OCI-LY3 (cell line): ENCODE data around the gene FAM120A.
"Not testable (repeated sequence)": the region's sequence is repeated elsewhere in the genome, so short reads cannot be mapped to it uniquely, and the experiment has no call there.

Experiments
- H2AFZ ChIP-seq: fragments of 200-600, 300-600 bp; shearing (Covaris generic); 2 replicates; pipeline ENCODE4 v1.6.0; 2014; ENCODE audit warnings: antibody characterized with exemption, low read depth, low read length
- H3K27ac ChIP-seq: fragments of 200-600, 300-600 bp; sonication (generic); 2 replicates; pipeline ENCODE4 v1.5.1; 2014; ENCODE audit warnings: mild to moderate bottlenecking, low read length, moderate library complexity, mixed read lengths
- H3K27me3 ChIP-seq: fragments of 200-600, 300-600 bp; sonication (generic); 2 replicates; pipeline ENCODE4 v1.6.1; 2014; ENCODE audit warnings: low read depth, low read length, mixed read lengths
- H3K36me3 ChIP-seq: fragments of 200-600, 300-600 bp; sonication (generic); replicated peaks from 2 replicates; pipeline ENCODE3; 2014; ENCODE audit warnings: low read depth, low read length, mixed read lengths
- H3K4me1 ChIP-seq: fragments of 300-600, 200-600 bp; sonication (generic); 2 replicates; pipeline ENCODE4 v1.6.1; 2014; ENCODE audit warnings: low read length, mixed read lengths
- H3K4me2 ChIP-seq: fragments of 200-600, 300-600 bp; sonication (generic); 2 replicates; pipeline ENCODE4 v1.6.1; 2014; ENCODE audit warnings: low read length, mixed read lengths
- H3K4me3 ChIP-seq: fragments of 300-600, 200-600 bp; sonication (generic); 2 replicates; pipeline ENCODE4 v1.5.1; 2014; ENCODE audit warnings: antibody characterized with exemption, mild to moderate bottlenecking, low read length, moderate library complexity
- H3K79me2 ChIP-seq: fragments of 300-600, 200-600 bp; shearing (Covaris generic); 2 replicates; pipeline ENCODE4 v1.6.1; 2014; ENCODE audit warnings: mild to moderate bottlenecking, low read length, mixed read lengths
- H3K9ac ChIP-seq: fragments of 300-600, 200-600 bp; shearing (Covaris generic); 2 replicates; pipeline ENCODE4 v1.6.0; 2014; ENCODE audit warnings: mild to moderate bottlenecking, low read length, moderate library complexity
- H3K9me3 ChIP-seq: fragments of 200-600, 300-600 bp; shearing (Covaris generic); 2 replicates; pipeline ENCODE4 v1.6.1; 2014; ENCODE audit warnings: low read length, mixed read lengths; ENCODE audit not compliant: insufficient read depth
- H4K20me1 ChIP-seq: fragments of 200-600, 300-600 bp; sonication (generic); 2 replicates; pipeline ENCODE4 v1.6.1; 2016; ENCODE audit warnings: low read length, mixed read lengths; ENCODE audit not compliant: insufficient read depth
- EZH2phosphoT487 ChIP-seq: fragments of 200-600 bp; shearing (Covaris generic); IDR thresholded peaks from 2 replicates; pipeline ENCODE4 v1.6.1; 2018; ENCODE audit warnings: antibody characterized with exemption, mixed run types, low read depth
- TF ChIP-seq, protein P1 (sequence below): fragments of 200-600, 300-600 bp; sonication (generic); IDR thresholded peaks from 2 replicates; pipeline ENCODE4 v1.5.1; 2014; ENCODE audit warnings: antibody characterized with exemption, low read length, low read depth

Gene FAM120A

DNA sequence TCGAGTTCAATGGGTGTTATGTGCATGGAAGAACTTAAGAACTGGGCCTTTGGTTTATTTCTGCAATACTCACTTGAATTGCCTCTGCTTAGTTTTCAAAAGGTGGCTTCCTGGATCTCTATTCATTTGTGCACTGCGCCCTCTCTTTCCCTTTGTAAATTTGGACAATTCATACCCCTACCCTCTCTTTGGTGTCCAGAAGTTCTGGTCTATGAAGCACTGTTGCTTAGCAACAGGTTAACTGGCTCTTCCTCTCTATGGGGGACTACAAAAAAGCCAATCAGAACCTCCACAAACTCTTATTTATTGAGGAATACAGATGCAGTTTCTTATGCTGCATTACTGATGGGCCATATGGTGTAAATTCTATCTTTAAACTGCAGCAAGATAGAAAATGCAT lies 13.5 kb upstream of the FAM120A start:
- H3K79me2 ChIP-seq, result no peaks in the 10 kb centered on the region
- H3K4me3 ChIP-seq, result no peak overlapping the region
- H3K4me1 ChIP-seq, result peaks cover 4% of the 10 kb centered on the region
- H3K27ac ChIP-seq, result no peak overlapping the region
- H3K9ac ChIP-seq, result no peak overlapping the region
- H3K4me2 ChIP-seq, result no peak overlapping the region
- TF ChIP-seq, protein P1, sequence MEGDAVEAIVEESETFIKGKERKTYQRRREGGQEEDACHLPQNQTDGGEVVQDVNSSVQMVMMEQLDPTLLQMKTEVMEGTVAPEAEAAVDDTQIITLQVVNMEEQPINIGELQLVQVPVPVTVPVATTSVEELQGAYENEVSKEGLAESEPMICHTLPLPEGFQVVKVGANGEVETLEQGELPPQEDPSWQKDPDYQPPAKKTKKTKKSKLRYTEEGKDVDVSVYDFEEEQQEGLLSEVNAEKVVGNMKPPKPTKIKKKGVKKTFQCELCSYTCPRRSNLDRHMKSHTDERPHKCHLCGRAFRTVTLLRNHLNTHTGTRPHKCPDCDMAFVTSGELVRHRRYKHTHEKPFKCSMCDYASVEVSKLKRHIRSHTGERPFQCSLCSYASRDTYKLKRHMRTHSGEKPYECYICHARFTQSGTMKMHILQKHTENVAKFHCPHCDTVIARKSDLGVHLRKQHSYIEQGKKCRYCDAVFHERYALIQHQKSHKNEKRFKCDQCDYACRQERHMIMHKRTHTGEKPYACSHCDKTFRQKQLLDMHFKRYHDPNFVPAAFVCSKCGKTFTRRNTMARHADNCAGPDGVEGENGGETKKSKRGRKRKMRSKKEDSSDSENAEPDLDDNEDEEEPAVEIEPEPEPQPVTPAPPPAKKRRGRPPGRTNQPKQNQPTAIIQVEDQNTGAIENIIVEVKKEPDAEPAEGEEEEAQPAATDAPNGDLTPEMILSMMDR, result no peak
- TF ChIP-seq EZH2phosphoT487, result no peak
- no peaks in the 10 kb centered on the region for H3K27me3 ChIP-seq
- H4K20me1 ChIP-seq, result no peaks in the 10 kb centered on the region
- no peak overlapping the region for H2AFZ ChIP-seq
- no peaks in the 10 kb centered on the region for H3K36me3 ChIP-seq
- no peaks in the 10 kb centered on the region for H3K9me3 ChIP-seq

DNA sequence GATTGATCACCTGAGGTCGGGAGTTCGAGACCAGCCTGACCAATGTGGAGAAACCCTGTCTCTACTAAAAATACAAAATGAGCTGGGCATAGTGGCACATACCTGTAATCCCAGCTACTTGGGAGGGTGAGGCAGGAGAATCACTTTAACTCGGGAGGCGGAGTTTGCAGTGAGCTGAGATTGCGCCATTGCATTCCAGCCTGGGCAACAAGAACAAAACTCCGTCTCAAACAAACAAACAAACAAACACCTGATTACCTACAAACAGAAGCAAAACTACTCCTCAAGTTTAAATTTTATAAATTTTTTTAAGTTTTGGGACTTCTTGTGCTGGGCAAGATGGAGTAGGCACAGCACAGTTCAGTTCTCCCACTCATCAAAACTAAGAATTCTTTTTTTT lies 12.2 kb upstream of the FAM120A start:
- not testable (repeated sequence) for H3K4me2 ChIP-seq, H3K4me1 ChIP-seq, H3K36me3 ChIP-seq, H3K79me2 ChIP-seq, H3K4me3 ChIP-seq, H4K20me1 ChIP-seq, H3K27ac ChIP-seq, H2AFZ ChIP-seq, H3K9ac ChIP-seq, H3K27me3 ChIP-seq, H3K9me3 ChIP-seq

DNA sequence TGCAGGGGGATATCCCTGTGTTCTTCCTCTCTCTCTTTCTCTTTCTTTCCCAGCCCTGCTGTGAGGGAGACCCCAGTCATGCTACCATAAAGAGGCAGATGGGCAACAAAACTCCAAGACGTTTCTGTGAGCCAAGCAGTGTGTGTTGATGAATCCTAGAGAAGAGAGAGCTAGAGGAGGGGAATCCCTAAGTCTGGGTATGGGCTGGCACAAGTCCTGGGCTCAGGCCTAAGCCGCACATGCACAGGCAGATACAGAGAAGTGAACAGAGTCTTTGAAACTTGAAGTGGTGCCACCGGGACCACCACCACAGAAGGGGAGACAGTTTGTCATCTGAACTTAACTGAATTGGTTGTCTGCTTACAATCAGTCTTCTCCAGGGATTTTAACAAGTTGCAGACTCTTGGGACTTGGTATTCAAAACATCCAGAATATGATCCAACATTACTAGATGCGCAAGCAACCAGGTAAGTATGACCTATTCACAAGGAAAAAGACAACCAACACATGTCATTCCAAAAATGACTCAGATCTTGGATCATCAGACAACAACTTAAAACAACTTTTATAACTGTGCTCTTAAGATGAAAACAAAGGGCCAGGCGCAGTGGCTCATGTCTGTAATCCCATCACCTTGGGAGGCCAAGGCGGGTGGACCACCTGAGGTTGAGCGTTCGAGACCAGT lies 10.4 kb upstream of the FAM120A start:
- no peaks in the 10 kb centered on the region for H4K20me1 ChIP-seq
- no peak overlapping the region for H2AFZ ChIP-seq
- no peaks in the 10 kb centered on the region for H3K9me3 ChIP-seq
- H3K4me2 ChIP-seq, result no peak overlapping the region
- TF ChIP-seq, protein P1, result no peak
- TF ChIP-seq EZH2phosphoT487, result no peak
- H3K9ac ChIP-seq, result no peak overlapping the region
- H3K79me2 ChIP-seq, result no peaks in the 10 kb centered on the region
- no peak overlapping the region for H3K27ac ChIP-seq
- peaks cover 4% of the 10 kb centered on the region for H3K36me3 ChIP-seq
- H3K27me3 ChIP-seq, result no peaks in the 10 kb centered on the region
- no peaks in the 10 kb centered on the region for H3K4me1 ChIP-seq
- no peak overlapping the region for H3K4me3 ChIP-seq

DNA sequence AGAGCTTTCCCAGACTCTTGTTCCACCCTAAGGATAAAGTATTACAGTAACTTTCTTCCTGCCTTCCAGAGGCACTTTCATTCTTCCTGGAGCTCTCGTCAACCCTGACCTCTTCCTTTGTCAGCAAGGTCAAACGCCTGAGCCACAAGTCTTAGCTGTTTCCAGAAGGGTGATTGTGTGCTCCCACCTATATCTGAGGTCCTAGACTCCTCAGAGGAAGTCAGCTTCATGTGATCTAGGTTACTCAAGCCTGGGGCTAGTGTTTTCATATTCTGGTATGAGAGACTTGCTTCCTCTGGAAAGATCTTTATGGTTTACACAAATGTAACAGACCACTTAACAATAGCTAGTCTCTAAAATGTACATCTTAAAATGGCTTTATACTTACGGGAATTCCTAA lies 5.4 kb upstream of the FAM120A start:
- H3K9ac ChIP-seq, result no peak overlapping the region
- no peak overlapping the region for H3K27ac ChIP-seq
- no peaks in the 10 kb centered on the region for H3K27me3 ChIP-seq
- no peaks in the 10 kb centered on the region for H3K9me3 ChIP-seq
- peaks cover 29% of the 10 kb centered on the region for H3K36me3 ChIP-seq
- H3K4me3 ChIP-seq, result no peak overlapping the region
- no peak overlapping the region for H3K4me2 ChIP-seq
- no peak overlapping the region for H2AFZ ChIP-seq
- H3K4me1 ChIP-seq, result peaks cover 6% of the 10 kb centered on the region
- H3K79me2 ChIP-seq, result peaks cover 11% of the 10 kb centered on the region
- no peaks in the 10 kb centered on the region for H4K20me1 ChIP-seq
- no peak for TF ChIP-seq EZH2phosphoT487
- TF ChIP-seq, protein P1, result no peak
